Neural cell (in vitro differentiated cells): ENCODE results near the gene ERICH6.

Experiments
- SMC3 ChIP-seq: fragments of 450-650 bp; conservative IDR thresholded peaks from 2 replicates; pipeline ENCODE4 v1.6.1; 2014; ENCODE audit warnings: antibody characterized with exemption, mild to moderate bottlenecking, moderate library complexity; ENCODE audit not compliant: poor library complexity
- TF ChIP-seq, protein P1 (sequence below): fragments of 450-650 bp; IDR thresholded peaks from 2 replicates; pipeline ENCODE4 v1.5.1; 2014; ENCODE audit warnings: antibody characterized with exemption, mild to moderate bottlenecking, moderate library complexity; ENCODE audit not compliant: poor library complexity, severe bottlenecking

DNA sequence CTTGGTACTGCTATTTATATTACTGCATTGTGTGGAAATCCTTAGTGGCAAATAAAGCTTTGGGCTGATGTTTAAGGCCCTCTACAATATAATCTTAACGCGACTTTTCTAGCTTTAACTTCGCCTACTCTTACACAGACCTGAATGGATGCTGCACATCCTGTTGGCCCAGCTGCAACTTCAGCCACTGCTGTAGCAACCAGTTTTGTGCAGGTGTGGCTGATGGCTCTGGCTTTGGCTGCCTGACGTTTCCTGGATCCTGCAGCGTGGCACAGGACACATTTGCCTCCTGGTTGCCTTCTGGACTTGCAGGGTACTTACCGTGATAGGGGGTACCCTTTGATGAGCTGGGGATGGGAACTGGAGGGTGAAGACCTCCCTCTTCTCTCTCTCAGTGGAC, 20.2 kb upstream of the ERICH6 start:
- TF ChIP-seq, protein P1, sequence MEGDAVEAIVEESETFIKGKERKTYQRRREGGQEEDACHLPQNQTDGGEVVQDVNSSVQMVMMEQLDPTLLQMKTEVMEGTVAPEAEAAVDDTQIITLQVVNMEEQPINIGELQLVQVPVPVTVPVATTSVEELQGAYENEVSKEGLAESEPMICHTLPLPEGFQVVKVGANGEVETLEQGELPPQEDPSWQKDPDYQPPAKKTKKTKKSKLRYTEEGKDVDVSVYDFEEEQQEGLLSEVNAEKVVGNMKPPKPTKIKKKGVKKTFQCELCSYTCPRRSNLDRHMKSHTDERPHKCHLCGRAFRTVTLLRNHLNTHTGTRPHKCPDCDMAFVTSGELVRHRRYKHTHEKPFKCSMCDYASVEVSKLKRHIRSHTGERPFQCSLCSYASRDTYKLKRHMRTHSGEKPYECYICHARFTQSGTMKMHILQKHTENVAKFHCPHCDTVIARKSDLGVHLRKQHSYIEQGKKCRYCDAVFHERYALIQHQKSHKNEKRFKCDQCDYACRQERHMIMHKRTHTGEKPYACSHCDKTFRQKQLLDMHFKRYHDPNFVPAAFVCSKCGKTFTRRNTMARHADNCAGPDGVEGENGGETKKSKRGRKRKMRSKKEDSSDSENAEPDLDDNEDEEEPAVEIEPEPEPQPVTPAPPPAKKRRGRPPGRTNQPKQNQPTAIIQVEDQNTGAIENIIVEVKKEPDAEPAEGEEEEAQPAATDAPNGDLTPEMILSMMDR, result no peak
- no peak for TF ChIP-seq SMC3
